Activated T-helper 1 cell treated with Interleukin-2 at 50 U/mL for 16 hours (primary cell): ENCODE data around the gene PHETA1.
"Not testable (repeated sequence)": the region's sequence is repeated elsewhere in the genome, so short reads cannot be mapped to it uniquely, and the experiment has no call there.

Source experiments
- DNase-seq: peaks from one replicate; pipeline ENCODE4 v3.0.0-alpha.2; 2020; ENCODE audit warnings: low read depth

Gene PHETA1

GRCh38 chr12:111349101-111349747 lies 19.7 kb downstream of the PHETA1 start:
- DNase-seq = no peak

DNA sequence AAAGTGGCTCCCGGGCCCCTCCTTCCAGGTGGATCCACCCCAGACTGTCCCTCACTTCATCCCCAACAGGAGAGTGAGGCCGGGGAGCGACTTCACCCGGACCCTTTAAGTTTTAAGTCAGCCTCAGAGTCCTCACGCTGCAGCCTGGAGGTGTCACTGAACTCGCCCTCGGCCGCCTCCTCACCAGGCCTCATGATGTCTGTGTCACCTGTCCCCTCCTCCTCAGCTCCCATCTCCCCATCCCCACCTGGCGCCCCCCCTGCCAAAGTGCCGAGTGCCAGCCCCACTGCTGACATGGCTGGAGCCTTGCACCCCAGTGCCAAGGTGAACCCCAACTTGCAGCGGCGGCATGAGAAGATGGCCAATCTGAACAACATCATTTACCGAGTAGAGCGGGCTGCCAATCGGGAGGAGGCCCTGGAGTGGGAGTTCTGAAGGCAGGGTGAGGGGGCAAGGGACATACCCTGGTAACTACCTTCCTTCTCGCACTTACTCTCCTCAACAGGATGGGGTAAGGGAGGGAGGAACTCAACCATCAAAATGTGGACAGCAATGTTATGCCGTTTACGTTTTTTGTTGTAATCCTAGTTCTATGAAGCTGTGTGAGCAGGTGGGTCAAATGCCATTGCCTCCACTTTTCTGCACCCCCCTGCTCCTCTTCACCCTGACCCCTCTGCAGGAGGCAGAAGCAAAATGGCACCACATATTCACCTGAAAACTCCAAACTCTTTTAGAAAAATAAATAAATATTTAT lies 20.8 kb downstream of the PHETA1 start:
- no peak for DNase-seq

- no peak for DNase-seq
Observed at GRCh38 chr12:111344254-111344875, 24.5 kb downstream of the PHETA1 start.

GRCh38 chr12:111343181-111343580 lies 25.7 kb downstream of the PHETA1 start:
- no peak for DNase-seq

DNA sequence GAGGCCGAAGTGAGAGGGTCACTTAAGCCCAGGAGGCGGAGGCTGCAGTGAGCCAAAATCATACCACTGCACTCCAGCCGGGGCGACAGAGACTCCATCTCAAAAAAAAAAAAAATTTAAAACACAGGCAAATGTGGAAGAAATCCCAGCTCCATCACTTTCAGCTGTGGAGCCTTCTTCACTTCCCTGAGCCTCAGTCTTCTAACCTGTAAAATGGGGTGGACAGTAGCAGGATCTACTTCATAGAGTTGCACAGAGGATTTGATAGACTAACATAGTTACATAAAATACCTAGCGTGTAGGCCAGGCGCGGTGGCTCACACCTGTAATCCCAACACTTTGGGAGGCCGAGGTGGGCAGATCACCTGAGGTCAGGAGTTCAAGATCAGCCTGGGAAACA lies 26.5 kb downstream of the PHETA1 start:
- DNase-seq = no peak

- no peak for DNase-seq
Observed at GRCh38 chr12:111341426-111342065, 27.3 kb downstream of the PHETA1 start.

GRCh38 chr12:111340680-111341079 lies 28.2 kb downstream of the PHETA1 start:
- DNase-seq = not testable (repeated sequence)

DNA sequence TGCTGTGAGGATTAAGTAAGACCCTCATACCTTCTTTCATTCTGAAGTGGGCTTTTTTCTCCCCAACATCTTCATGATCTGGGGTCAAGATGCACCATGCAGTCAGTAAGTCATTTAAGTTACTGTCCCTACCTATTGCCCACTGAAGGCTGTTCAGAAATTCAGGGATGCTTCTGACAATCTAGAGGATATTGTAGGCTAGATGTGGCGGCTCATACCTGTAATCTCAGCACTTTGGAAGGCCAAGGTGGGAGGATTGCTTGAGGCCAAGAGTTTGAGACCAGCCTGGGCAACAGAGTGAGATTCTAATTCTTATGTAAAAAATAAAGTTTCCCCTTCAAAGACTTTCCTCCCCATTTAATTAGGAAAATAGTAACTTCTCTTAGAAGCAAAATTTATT lies 28.7 kb downstream of the PHETA1 start:
- no peak for DNase-seq

DNA sequence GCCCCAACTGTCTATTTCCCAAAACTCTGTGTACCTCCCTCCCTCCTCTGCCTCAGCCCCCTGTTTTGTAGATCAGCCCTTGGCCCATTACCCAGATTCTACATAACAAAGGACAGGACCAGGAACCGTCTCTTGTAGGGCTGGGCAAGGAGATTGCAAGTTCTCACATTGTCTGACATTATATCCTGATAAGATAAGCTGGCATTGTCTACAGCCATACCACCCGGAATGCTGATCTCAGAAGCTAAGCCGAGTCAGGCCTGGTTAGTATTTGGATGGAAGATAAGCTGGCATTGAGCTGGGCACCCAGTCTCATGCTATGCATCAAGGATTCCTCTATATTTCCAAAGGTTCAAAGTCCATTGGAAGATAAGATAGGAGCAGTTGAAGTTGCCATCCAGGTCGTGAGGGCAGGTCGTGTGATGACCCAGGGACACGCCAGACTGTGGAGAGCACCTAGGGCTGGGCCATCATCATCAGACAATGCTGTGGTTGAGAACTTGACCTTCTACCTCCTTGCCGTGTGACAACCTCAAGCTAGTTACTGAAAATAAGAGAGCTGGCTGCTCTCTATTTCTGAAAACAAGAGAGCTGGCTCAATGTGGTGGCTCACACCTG lies 29.5 kb downstream of the PHETA1 start:
- no peak for DNase-seq

GRCh38 chr12:111338096-111338495 lies 30.8 kb downstream of the PHETA1 start:
- DNase-seq = no peak

DNA sequence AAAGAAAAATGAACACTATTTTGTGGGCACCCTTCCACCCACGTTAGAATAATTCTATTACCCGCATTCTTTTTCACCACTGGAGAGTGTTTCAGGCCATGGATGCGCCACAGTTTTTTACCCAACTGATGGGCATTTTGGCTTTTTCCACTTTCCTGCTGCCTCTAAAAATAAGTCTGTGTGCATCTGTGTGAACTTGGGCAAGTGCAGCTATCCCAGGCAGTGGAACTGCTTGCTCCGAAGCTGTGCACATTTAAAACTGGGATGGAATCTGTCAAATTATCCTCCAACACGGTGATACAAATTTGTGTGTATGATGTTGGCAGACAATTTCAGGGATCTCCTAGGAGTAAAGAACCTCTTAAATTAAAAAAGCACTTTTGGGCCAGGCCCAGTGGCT lies 31.5 kb downstream of the PHETA1 start:
- DNase-seq = no peak

DNA sequence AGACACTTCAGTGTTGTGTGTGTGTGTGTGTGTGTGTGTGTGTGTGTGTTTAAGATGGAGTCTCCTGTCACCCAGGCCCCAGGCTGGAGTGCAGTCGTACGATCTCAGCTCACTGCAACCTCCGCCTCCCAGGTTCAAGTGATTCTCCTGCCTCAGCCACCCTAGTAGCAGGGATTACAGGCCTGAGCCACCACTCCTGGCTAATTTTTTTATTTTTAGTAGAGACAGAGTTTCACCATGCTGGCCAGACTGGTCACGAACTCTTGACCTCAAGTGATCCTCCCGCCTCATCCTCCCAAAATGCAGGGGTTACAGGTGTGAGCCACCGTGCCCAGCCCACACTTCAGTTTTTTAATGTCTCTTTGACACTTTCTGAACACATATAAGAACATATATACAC lies 32.5 kb downstream of the PHETA1 start:
- not testable (repeated sequence) for DNase-seq

GRCh38 chr12:111335811-111336210 lies 33.1 kb downstream of the PHETA1 start:
- no peak for DNase-seq

DNA sequence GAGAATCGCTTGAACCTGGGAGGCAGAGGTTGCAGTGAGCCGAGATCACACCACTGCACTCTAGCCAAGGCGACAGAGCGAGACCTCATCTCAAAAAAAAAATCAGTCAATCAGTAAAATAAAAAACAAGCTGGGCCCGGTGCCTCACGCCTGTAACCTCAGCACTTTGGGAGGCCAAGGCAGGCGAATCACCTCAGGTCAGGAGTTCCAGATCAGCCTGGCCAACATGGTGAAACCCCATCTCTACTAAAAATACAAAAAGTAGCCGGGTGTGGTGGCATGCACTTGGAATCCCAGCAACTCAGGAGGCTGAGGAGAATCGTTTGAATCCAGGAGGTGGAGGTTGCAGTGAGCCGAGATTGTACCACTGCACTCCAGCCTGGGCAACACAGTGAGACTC lies 33.6 kb downstream of the PHETA1 start:
- DNase-seq = not testable (repeated sequence)

DNA sequence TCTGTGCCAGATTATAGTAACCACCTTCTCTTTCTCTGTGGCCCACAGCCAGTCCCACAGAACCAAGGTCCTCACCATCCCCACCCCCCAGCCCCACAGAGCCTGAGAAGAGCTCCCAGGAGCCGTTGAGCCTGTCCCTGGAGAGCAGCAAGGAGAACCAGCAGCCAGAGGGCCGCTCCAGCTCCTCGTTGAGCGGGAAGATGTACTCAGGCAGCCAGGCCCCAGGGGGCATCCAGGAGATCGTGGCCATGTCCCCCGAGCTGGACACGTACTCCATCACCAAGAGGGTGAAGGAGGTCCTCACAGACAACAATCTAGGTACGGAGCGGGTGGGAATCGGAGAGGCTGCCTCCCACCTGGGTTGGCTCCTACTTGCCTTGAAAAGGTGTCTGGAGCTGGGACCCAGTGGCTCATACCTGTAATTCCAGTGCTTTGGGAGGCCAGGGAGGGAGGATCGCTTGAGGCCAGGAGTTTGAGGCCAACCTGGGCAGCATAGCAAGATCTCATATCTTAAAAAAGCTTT lies 34.4 kb downstream of the PHETA1 start:
- DNase-seq = no peak

GRCh38 chr12:111330800-111331752 lies 37.8 kb downstream of the PHETA1 start:
- no peak for DNase-seq

GRCh38 chr12:111328138-111328537 lies 40.8 kb downstream of the PHETA1 start:
- DNase-seq = no peak

DNA sequence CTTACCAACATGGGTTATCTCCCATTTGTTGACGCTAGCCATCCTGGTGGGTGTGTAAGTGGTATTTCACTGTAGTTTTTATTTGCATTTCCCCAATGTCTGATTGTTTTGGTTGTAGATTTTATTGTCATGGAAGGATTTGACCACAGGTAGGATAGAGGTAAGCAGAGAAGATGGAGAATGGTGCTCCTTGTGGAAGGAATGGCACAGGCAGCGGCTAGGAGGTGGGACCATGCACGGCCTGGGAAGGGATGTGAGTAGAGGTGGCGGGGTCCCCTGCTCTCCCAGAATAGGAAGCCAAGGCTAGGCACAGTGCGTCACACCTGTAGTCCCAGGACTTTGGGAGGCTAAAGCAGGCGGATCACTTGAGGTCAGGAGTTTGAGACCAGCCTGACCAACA lies 41.4 kb downstream of the PHETA1 start:
- DNase-seq = no peak

GRCh38 chr12:111322336-111323250 lies 46.3 kb downstream of the PHETA1 start:
- no peak for DNase-seq

DNA sequence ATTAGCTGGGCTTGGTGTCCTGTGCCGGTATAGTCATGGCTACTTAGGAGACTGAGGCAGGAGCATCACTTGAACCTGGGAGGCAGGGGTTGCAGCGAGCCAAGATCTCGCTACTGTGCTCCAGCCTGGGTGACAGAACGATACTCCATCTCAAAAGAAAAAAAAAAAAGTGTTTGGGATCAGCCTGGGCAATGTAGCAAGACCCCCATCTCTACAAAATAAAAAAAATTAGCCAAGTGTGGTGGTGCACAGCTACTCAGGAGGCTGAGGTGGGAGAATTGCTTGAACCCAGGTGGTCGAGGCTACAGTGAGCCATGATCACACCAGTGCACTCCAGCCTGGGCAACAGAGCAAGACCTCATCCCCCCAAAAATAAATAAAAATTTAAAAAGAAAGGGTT lies 47.6 kb downstream of the PHETA1 start:
- no peak for DNase-seq
